SW480 (cell line): Measurements from ENCODE around the gene KCNT1.

Experiments used
- DNase-seq: peaks from one replicate; pipeline ENCODE4 v3.0.0-alpha.2; 2016; ENCODE audit warnings: low spot score

Gene KCNT1

DNA sequence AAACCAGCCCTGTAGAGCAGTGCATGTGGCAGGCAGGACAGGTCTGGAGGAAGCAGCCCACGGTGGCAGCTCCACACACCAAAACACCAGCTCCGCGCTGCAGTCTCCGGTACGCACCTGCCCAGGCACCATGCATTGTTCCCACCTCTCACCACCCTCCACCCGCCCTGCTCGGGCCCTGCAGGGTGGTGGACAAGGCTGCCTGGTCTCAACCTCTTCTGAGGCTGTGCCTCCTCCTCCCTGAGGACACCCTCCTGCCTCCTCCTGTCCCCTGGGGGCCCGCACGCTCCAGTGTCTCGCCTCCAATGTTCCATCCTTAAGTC lies 96.2 kb downstream of the KCNT1 start:
- no peak for DNase-seq

GRCh38 chr9:135799261-135799660 lies 97.3 kb downstream of the KCNT1 start:
- no peak for DNase-seq

GRCh38 chr9:135801070-135801469 lies 99.1 kb downstream of the KCNT1 start:
- DNase-seq: no peak

DNA sequence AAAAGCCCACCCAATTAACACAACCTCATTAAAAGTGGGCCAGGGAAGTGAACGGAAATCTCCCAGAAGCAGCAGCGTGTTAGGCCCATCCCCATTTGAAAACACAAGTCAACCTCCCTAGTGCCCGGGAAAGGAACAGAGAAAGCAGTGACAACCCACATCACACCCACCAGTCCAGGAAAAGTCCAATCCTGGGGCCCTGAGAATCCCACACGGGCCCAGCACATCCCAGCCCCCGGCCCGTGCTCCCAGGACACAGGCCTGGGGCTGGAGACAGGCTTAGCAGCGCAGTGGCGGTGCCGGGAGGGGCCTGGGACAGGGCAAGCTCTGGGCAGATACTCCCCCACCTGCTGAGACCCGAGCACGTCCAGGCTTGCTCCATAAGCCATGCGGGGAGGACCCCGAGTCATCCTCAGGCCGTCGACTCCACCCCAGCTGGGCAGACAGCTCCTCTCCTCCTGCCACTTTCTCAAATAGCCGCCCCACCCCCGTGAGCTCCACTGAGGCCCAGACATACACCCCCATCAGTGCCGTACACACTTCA lies 101.0 kb downstream of the KCNT1 start:
- DNase-seq: no peak

DNA sequence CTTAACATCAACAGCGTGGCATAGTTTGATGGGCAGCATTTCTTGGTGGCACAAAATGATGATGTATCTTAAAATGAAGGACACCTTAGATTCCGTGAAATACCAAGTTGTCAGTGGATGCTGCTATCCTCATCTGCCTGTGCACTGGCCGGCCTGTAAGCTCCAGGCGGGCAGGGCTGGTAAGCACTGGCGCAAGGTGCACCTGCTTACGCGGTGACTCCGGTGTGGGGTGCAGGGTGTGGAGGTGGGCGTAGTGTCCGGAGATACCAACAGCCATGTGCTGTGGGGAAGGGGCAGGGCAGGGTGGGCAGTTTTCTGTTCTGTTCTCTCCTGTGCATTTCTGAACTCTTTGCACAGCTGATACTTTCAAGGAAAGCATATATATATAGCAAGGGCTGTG lies 101.5 kb downstream of the KCNT1 start:
- no peak for DNase-seq

DNA sequence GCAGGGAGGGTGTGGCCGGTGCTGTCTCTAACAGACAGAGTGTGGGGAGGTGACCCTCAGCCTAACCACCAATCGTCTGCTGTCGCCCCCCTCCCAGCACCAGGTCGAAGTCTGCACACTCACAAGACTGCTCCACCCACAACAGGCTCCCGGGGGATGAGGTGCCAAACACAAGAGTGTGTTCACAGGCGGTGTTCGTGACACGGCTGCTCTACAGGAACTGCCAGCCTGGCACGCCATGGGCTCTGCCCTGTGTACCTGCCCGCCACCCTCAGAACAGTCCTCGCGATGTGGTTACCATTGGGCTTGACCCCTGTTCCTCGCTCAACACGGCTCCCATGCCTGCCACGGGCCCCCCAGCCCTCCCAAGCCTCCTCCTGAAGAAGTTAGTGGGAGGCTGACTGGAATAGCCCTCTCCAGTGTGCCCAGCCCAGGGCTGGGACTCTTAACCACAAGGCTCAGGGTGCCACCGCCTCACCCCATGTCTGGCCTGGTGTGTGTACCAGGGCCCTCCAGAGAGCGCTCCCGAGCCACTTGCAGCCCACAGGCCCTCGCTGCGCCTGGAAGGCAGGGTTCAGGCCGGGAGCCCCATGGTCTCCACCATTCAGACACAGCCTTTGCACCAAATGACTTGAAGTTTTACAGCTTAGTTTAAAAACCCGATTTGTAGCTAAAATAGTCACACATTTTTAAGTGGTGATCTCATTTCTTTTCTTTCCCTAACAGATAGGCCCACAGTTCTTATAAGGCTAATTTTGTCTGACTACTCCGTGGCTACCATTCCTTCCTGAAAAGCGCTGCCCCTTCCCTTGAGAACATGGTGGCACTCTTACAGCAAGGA lies 102.8 kb downstream of the KCNT1 start:
- DNase-seq: no peak

DNA sequence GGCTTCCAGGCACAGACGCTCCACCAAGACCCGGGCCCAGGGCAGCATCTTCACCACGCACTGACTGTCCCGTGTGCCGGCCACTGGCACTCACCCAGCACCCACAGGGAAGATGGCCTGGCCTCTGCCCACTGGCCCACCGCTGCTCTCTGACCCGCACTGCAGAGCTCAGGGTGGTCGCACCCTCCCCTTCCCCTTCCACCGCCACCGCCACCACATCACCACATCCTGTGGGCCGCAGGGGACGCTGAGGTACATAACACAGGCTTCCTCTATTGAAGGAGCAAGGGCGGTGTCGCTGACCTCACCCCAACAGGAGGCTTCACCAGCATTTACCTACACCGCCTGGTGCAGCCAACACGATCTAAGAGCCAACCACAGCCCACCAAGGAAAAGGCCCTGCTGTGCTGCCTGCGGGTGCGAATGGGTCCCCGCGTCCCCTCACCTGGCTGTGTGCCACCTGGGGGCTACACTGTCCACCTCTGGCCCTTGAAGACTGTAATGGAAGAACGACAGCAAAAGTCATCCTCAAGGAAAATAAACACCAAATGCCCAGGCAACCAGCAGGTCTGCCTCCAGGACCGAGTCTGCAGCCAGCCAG lies 103.5 kb downstream of the KCNT1 start:
- DNase-seq: no peak

- no peak for DNase-seq
Observed at GRCh38 chr9:135809166-135809565, 107.2 kb downstream of the KCNT1 start.

DNA sequence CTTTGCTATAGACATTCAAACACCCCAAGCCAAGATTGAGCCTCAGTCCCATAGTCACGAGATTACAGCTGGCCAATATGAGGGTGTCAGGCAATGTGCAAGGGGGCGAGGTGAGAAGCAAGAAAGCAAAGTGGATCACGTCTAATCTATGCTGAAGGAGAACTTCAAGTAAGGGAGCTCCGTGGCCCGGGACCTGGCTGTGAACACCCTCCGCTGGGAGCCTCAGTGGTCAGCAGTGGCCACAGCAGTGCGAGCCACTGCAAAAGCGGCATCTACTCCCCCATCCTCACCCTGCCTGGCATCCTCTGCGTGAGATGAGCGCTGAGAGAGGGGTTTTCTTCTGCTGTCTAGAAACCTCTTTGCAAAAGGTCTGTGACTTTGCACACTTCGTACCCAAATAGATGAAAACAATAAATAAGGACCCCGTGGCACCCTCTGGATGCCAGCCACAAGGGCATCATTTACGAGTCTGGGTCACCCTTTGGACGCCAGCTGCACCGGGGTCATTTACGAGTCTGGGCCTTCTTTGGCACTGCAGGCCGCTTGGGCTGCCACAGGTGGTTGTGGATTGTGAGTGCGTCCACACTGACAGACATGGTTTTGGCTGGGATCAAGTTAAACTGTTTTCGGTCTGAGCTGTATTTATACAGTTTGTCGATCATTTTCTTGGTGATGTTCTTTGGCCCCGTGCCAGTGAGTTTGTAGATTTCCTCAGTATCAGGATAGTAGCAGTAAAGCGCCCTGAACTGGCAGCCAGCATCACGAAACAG lies 109.0 kb downstream of the KCNT1 start:
- DNase-seq: no peak

- DNase-seq: no peak
Observed at GRCh38 chr9:135811801-135812200, 109.8 kb downstream of the KCNT1 start.

- no peak for DNase-seq
Observed at GRCh38 chr9:135812961-135813360, 111.0 kb downstream of the KCNT1 start.

- DNase-seq: no peak
Observed at GRCh38 chr9:135813671-135814290, 111.8 kb downstream of the KCNT1 start.

GRCh38 chr9:135814421-135815095 lies 112.6 kb downstream of the KCNT1 start:
- DNase-seq: no peak

DNA sequence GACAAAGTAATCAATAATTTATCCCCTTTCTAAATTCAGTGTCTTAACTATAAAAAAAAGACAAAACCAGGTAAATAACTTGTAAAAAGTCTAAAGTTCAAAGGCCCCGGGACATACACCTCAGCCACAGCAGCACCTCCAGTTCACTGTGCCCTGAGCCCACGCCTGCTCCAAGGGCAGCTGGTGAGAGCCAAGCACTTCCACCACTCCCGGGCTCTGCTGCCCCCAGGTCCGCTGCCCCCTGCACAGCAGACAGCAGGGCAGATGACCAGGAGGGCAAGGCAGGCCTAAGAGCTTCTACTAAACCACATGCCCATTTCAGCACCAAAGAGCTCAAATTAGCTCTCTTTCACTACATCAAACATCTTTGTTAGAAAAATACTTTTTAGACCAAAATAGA lies 113.4 kb downstream of the KCNT1 start:
- no peak for DNase-seq

GRCh38 chr9:135815830-135816650 lies 114.1 kb downstream of the KCNT1 start:
- DNase-seq: no peak

- no peak for DNase-seq
Observed at GRCh38 chr9:135816651-135816970, 114.6 kb downstream of the KCNT1 start.

GRCh38 chr9:135817951-135818717 lies 116.1 kb downstream of the KCNT1 start:
- DNase-seq: no peak

- no peak for DNase-seq
Observed at GRCh38 chr9:135818718-135819475, 116.9 kb downstream of the KCNT1 start.

GRCh38 chr9:135819905-135820304 lies 117.9 kb downstream of the KCNT1 start:
- DNase-seq: no peak

DNA sequence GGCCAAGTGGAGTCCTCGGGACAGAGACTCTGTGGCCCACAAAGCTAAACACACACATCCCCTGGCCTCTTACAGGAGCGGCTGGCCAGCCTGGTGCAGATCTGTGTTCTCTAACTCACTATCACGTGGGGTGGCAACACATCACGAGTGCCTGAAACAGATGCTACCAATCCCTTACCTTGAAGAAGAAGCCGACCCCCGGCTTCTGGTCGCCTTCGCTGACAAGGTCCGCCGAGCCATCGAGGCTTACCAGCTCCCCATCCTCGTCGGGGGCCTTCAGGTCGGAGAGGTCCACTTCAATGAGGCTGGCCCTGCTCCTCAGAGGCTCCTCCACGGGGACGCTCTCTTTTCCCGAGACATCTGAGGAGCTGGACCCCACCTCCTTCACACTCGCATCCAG lies 118.7 kb downstream of the KCNT1 start:
- no peak for DNase-seq
